Transverse colon (tissue), 4 donors: ENCODE results near the gene WDR18.

Experiments used
- POLR2A ChIP-seq: fragments of 450-650 bp; IDR thresholded peaks from one replicate; pipeline ENCODE4 v1.6.1; 2016; ENCODE audit warnings: antibody characterized with exemption, mild to moderate bottlenecking, moderate library complexity
- POLR2AphosphoS5 ChIP-seq, 3 donors: sonication (generic); formaldehyde crosslinking; IDR thresholded peaks; one replicate each; pipeline ENCODE4 v1.6.1; 2016; ENCODE audit warnings: antibody characterized with exemption in 3 of 3
- TF ChIP-seq, protein P1 (sequence below), 5 experiments: fragments of 200-600 bp in 3 of 5; fragments of 450-650 bp in 2 of 5; sonication (generic) in 3 of 5; IDR thresholded peaks; 1 replicate in 2 of 5; 2 replicates in 3 of 5; pipeline ENCODE4 v1.5.1; 2016 to 2017; ENCODE audit warnings: antibody characterized with exemption in 5 of 5, inconsistent platforms in 3 of 5, mild to moderate bottlenecking in 2 of 5, moderate library complexity in 1 of 5

- TF ChIP-seq, protein P1, sequence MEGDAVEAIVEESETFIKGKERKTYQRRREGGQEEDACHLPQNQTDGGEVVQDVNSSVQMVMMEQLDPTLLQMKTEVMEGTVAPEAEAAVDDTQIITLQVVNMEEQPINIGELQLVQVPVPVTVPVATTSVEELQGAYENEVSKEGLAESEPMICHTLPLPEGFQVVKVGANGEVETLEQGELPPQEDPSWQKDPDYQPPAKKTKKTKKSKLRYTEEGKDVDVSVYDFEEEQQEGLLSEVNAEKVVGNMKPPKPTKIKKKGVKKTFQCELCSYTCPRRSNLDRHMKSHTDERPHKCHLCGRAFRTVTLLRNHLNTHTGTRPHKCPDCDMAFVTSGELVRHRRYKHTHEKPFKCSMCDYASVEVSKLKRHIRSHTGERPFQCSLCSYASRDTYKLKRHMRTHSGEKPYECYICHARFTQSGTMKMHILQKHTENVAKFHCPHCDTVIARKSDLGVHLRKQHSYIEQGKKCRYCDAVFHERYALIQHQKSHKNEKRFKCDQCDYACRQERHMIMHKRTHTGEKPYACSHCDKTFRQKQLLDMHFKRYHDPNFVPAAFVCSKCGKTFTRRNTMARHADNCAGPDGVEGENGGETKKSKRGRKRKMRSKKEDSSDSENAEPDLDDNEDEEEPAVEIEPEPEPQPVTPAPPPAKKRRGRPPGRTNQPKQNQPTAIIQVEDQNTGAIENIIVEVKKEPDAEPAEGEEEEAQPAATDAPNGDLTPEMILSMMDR (IDR thresholded peaks at IDR 0.05), result no peak
- TF ChIP-seq POLR2A, result no peak
- TF ChIP-seq POLR2AphosphoS5 (IDR thresholded peaks at IDR 0.05), result no peak
Observed at GRCh38 chr19:999379-999719, 15.2 kb downstream of the WDR18 start.
